ENCODE results near the gene LCE2B. TPM values are rescaled to one million over a fixed set of nuclear protein-coding genes. Genes with fewer than 3 reads are reported as not detected.
"Not testable (repeated sequence)": the region's sequence is repeated elsewhere in the genome, so short reads cannot be mapped to it uniquely, and the experiment has no call there.

Gene LCE2B, protein sequence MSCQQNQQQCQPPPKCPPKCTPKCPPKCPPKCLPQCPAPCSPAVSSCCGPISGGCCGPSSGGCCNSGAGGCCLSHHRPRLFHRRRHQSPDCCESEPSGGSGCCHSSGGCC
- not detected for total RNA-seq

DNA sequence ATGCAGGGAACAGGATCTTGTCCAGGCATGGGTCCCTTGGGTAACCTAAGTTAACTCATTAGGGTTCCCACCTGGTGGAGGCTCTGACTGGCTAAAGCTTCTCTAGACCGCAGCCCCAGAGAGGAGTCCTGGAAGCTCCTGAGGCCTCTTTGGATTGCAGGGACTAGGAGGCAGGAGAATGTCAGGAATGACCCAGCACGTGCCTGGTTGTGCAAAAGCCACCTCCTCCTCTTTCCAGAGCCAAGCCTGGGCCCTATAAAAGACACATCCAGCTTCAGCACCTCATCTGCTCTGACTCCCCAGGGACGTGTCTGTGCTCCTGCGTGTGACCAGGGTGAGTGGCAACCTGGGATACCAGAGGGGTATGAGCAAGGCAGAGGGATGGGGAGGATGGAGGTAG lies at the start of gene LCE2B:
TSS of gene LCE2B (plus strand) at position 301 of the 400 bp plus-strand sequence. CDS start 721 bp downstream, outside the sequence.
- not testable (repeated sequence) for DNase-seq (ENCODE audit: low spot score)

- no peak for DNase-seq (ENCODE audit: low spot score)
These were observed 45.6 kb upstream of the LCE2B start for GRCh38 chr1:152640351-152640750.

- no peak for DNase-seq (ENCODE audit: low spot score)
These were observed 42.0 kb upstream of the LCE2B start for GRCh38 chr1:152643945-152644344.

- no peak for DNase-seq (ENCODE audit: low spot score)
These were observed 40.8 kb upstream of the LCE2B start for GRCh38 chr1:152645146-152645545.

GRCh38 chr1:152646656-152647055 lies 39.3 kb upstream of the LCE2B start:
- DNase-seq (ENCODE audit: low spot score): no peak

GRCh38 chr1:152654110-152654509 lies 31.8 kb upstream of the LCE2B start:
- peak; percentile 53 for DNase-seq (ENCODE audit: low spot score)

DNA sequence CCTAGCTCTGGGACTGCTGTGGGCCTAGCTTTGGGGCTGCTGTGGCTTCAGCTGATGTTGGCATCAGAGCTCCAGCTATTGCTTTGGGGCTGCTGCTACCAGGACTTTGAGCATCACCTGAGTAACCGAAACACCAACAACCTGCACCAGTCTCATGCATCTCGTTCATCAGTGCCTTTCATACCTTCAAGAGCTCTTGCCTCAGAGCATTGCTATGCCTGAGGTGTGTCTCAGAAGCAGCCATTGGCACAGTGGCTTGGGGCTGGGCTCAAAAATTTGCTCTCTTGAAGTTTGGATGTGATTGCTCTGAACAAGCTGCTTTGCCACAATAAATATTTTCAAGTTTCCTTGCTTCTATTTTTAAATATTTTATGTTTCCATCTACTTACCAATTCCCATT lies 29.5 kb upstream of the LCE2B start:
- DNase-seq (ENCODE audit: low spot score): no peak

DNA sequence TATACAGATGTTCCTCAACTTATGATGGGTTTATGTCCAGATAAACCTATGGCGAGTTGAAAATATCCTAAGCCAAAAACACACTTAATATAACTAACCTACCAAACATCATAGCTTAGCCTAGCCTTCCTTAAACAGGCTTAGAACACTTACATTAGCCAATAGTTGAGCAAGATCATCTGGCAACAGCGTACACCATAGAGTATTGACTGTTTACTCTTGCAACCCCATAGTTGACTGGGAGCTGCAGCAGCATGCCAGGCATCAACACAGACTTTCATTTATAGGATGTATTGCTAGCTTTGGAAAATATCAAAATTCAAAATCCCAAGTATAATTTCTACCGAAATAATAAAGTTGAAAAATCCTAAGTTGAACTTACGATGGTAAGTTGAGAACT lies 28.2 kb upstream of the LCE2B start:
- no peak for DNase-seq (ENCODE audit: low spot score)

DNA sequence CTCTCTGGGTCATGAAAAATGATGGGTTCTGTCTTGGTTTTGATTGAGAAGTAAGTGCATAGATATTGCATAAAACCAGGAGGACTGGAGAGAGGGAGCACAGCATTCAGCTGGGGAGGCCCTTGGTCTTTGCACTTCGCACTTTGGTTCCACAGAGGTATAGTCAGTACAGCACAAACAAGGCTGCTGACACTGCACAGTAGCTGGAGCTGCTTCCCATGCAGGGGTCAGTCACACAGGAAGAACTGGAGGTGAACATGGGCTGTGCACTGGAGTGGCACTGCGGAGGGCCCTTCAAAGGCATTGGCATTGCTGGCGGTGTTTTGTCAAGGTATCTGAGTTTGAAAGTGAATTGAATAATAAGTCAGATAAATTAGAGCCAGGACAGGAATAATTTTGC lies 27.3 kb upstream of the LCE2B start:
- DNase-seq (ENCODE audit: low spot score): no peak

DNA sequence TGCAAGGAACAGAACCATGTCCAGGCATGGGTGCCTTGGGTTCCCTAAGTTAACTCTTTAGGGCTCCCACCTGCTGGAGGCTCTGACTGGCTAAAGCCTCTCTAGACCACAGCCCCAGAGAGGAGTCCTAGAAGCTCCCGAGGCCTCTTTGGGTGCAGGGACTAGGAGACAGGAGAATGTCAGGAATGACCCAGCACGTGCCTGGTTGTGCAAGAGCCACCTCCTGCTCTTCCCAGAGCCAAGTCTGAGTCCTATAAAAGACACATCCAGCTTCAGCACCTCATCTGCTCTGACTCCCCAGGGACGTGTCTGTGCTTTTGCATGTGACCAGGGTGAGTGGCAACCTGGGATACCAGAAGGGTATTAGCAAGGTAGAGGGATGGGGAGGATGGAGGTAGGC lies 22.8 kb upstream of the LCE2B start, which contains the start of gene LCE2D:
TSS of gene LCE2D (plus strand) at position 283 of the 400 bp plus-strand sequence. CDS start 726 bp downstream, outside the sequence.
- DNase-seq (ENCODE audit: low spot score): no peak

DNA sequence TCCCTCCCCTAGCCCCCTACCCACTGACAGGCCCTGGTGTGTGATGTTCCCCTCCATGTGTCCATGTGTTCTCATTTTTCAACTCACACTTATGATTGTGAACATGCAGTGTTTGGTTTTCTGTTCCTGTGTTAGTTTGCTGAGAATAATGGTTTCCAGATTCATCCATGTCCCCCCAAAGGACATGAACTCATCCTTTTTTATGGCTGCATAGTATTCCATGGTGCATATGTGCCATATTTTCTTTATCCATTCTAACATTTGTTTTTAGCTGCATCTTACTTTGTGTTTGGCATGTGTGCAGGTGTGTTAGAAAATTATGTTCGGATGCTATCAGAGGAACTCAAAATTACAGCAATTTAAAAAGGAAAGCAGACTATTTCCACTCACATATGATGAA lies 19.8 kb upstream of the LCE2B start:
- DNase-seq (ENCODE audit: low spot score): not testable (repeated sequence)

DNA sequence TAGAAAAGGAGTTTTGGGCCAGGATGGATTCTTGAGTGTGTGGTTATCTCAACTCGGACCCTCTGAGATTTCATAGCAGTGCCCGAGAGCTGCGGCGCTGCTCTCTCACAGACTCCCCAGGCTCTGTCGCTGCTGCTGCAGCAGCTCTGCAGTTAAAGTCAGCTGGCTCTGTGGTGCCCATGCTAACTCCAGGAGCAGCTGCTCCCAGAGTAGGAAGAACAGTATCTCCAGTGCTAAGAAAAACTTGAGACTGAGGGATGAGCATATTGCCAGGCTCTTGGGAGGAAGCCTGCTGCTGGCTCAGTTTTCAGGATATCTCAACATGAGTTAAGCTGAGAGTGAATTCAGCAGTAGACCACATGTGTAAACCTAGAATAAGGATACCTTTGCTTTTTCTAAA lies 18.3 kb upstream of the LCE2B start:
- DNase-seq (ENCODE audit: low spot score): no peak

GRCh38 chr1:152673016-152673415 lies 12.9 kb upstream of the LCE2B start:
- no peak for DNase-seq (ENCODE audit: low spot score)

- not testable (repeated sequence) for DNase-seq (ENCODE audit: low spot score)
These were observed 10.9 kb upstream of the LCE2B start, which contains the start of gene LCE2C for GRCh38 chr1:152674983-152675382. LCE2C (plus strand) TSS chr1:152675279; CDS start chr1:152676016, 737 bp downstream.

GRCh38 chr1:152679459-152679858 lies 6.5 kb upstream of the LCE2B start:
- DNase-seq (ENCODE audit: low spot score): no peak

DNA sequence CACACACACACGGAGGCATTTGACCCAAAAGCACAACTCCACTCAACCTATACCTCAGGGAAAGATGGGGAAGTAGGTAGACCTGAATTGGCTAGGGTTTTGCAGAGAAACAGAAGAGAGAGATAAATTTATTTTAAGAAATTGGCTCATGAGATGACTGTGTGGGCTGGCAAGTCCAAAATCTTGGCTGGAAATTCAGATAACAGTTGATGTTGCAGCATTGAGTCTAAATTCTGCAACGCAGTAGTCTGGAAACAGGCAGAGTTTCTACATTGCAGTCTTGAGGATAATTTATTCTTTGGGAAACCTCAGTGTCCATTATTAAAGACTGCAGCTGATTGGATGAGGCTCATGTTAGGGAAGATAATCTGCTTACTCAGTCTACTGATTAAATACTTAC lies 4.3 kb upstream of the LCE2B start:
- no peak for DNase-seq (ENCODE audit: low spot score)

GRCh38 chr1:152683846-152684245 lies 2.1 kb upstream of the LCE2B start:
- no peak for DNase-seq (ENCODE audit: low spot score)

DNA sequence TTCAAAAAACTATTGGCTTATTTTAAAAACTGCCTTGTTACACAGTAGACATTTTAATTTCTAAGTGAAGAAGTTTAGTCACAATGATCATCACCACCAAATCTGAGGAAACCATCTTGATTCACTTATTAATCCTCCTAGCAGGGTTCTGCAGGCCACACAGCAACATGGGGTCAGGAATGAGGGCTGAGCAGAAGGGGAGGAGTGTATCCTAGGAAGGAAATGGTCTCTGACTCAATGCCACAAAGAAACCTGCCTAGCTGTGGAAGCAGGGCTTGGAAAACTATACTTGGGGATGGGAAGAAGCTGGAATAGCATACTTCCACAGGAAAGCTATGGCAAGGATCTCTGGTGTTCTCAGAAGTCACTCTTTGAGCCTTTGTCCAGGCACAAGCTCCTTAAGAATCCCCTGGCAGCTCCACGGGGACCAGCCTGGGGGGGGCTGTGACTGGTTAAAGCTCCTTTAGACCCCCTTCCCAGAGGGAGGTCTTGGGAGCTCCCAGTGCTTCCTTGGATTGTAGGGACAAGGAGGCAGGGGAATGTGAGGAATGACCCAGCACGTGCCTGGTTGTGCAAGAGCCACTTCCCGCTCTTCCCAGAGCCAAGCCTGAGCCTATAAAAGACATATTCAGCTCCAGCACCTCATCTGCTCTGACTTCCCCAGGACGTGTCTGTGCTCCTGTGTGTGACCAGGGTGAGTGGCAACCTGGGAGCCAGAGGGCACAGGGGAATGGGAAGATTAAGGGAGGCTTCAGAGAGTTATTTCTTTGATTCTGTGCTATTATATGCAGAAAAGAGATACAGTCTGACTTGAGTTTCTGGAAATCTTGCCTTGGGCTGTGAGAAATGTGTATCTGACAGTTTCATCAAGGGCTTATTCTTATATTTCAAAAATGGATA lies 12.0 kb downstream of the LCE2B start, which contains the start of gene LCE2A:
TSS of gene LCE2A (plus strand) at position 645 of the 900 bp plus-strand sequence. CDS start 557 bp downstream, outside the sequence.
- no peak for DNase-seq (ENCODE audit: low spot score)

DNA sequence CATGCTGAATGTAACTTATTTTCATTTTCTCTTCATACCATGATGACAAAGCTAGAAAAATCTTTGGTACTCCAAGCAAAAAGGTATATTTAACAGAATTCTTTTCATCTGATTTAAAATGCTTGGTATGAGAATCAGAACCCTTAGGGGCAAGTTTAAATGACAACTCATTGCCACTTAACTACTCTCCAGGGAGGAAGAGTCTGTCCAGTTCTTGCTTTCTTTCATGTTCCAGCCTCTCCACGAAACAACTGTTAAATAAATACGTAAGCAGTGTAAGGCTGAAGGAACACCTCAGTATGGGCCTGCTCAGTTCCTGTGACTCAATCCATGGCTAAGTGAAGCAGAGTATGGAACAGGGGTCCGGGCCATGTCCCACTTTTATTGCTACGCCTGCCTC lies 13.8 kb downstream of the LCE2B start:
- no peak for DNase-seq (ENCODE audit: low spot score)

- DNase-seq (ENCODE audit: low spot score): no peak
These were observed 21.9 kb downstream of the LCE2B start, which contains the start of gene LCE4A for GRCh38 chr1:152707860-152708259. LCE4A (plus strand) TSS chr1:152708160; CDS start chr1:152709076, 916 bp downstream.

GRCh38 chr1:152718238-152718637 lies 32.3 kb downstream of the LCE2B start:
- no peak for DNase-seq (ENCODE audit: low spot score)

- DNase-seq (ENCODE audit: low spot score): no peak
These were observed 39.3 kb downstream of the LCE2B start for GRCh38 chr1:152725261-152725660.

- DNase-seq (ENCODE audit: low spot score): no peak
These were observed 43.1 kb downstream of the LCE2B start for GRCh38 chr1:152728986-152729385.
